GM19238 (cell line): ENCODE results near the gene CEMIP.

ENCODE experiments used
- DNase-seq: peaks from one replicate; pipeline ENCODE4 v3.0.0; 2011; ENCODE audit warnings: low spot score; ENCODE audit not compliant: insufficient read length

Gene CEMIP

GRCh38 chr15:80888846-80889245 lies 109.7 kb downstream of the CEMIP start:
- no peak for DNase-seq

GRCh38 chr15:80890341-80891005 lies 111.3 kb downstream of the CEMIP start:
- no peak for DNase-seq

- DNase-seq: no peak
Measured at GRCh38 chr15:80891006-80891405, 111.8 kb downstream of the CEMIP start.

GRCh38 chr15:80892414-80892813 lies 113.2 kb downstream of the CEMIP start:
- DNase-seq: no peak

- no peak for DNase-seq
Measured at GRCh38 chr15:80893777-80894176, 114.6 kb downstream of the CEMIP start.

- DNase-seq: no peak
Measured at GRCh38 chr15:80895091-80895490, 115.9 kb downstream of the CEMIP start.

GRCh38 chr15:80895965-80896364 lies 116.8 kb downstream of the CEMIP start:
- no peak for DNase-seq

GRCh38 chr15:80898040-80898439 lies 118.9 kb downstream of the CEMIP start:
- no peak for DNase-seq

GRCh38 chr15:80902298-80902801 lies 123.2 kb downstream of the CEMIP start:
- DNase-seq: no peak

- no peak for DNase-seq
Measured at GRCh38 chr15:80904998-80905397, 125.8 kb downstream of the CEMIP start.

- DNase-seq: no peak
Measured at GRCh38 chr15:80906159-80906766, 127.1 kb downstream of the CEMIP start.

- no peak for DNase-seq
Measured at GRCh38 chr15:80911821-80912220, 132.7 kb downstream of the CEMIP start.

GRCh38 chr15:80912673-80913072 lies 133.5 kb downstream of the CEMIP start:
- DNase-seq: no peak

- no peak for DNase-seq
Measured at GRCh38 chr15:80913541-80913940, 134.4 kb downstream of the CEMIP start.

GRCh38 chr15:80915472-80915871 lies 136.3 kb downstream of the CEMIP start:
- no peak for DNase-seq

GRCh38 chr15:80916056-80916455 lies 136.9 kb downstream of the CEMIP start:
- no peak for DNase-seq

GRCh38 chr15:80918196-80918783 lies 139.1 kb downstream of the CEMIP start:
- DNase-seq: no peak

- no peak for DNase-seq
Measured at GRCh38 chr15:80920271-80920699, 141.1 kb downstream of the CEMIP start.

- no peak for DNase-seq
Measured at GRCh38 chr15:80921736-80922410, 142.7 kb downstream of the CEMIP start.

GRCh38 chr15:80923668-80924067 lies 144.5 kb downstream of the CEMIP start:
- DNase-seq: no peak

- DNase-seq: no peak
Measured at GRCh38 chr15:80924278-80924677, 145.1 kb downstream of the CEMIP start.

- DNase-seq: no peak
Measured at GRCh38 chr15:80925597-80926059, 146.5 kb downstream of the CEMIP start.
